BJ (cell line): ENCODE results near the gene SPINT2. TPM values are rescaled to one million over a fixed set of nuclear protein-coding genes. Genes with fewer than 3 reads are reported as not detected.

Experiments
- CTCF ChIA-PET: fragments of 350-600 bp; formaldehyde crosslinking; extraction: SDS; loops from one replicate; lab custom pipeline; 2021; ENCODE audit warnings: antibody characterized with exemption, inconsistent platforms; lab: Yijun Ruan, JAX
- POLR2A ChIA-PET: fragments of 300-600 bp; sonication (Branson Sonifier 250); formaldehyde crosslinking; extraction: SDS; loops from one replicate; lab custom pipeline; 2021; ENCODE audit warnings: antibody characterized with exemption; lab: Charles Lee
- DNase-seq: peaks from one replicate; pipeline ENCODE4 v3.0.0-alpha.2; 2011; ENCODE audit warnings: low read depth
- H3K27me3 ChIP-seq: 2 replicates; pipeline ENCODE4 v1.6.0; 2011; ENCODE audit warnings: low read length; ENCODE audit not compliant: control insufficient read depth, insufficient read depth
- H3K36me3 ChIP-seq: 2 replicates; pipeline ENCODE4 v1.5.1; 2011; ENCODE audit warnings: low read length; ENCODE audit not compliant: control insufficient read depth, insufficient read depth
- H3K4me3 ChIP-seq: 2 replicates; pipeline ENCODE4 v1.5.1; 2011; ENCODE audit warnings: low read depth, mild to moderate bottlenecking, control low read depth, low read length
- CTCF ChIP-seq: IDR thresholded peaks from 2 replicates; pipeline ENCODE4 v1.5.1; 2011; ENCODE audit warnings: low read depth, mild to moderate bottlenecking, control low read depth, inconsistent platforms, low read length, moderate library complexity; ENCODE audit not compliant: insufficient read depth
- polyA plus RNA-seq: library from polyadenylated mRNA; depleted of rRNA; stranded (reverse); fragments of >200 nt; gene quantifications from 2 replicates; pipeline ENCODE4 v1.2.3, GENCODE V29; 2011

Gene SPINT2
- polyA plus RNA-seq, 1 experiment: 45.5 TPM

GRCh38 chr19:38277969-38278680 lies 13.8 kb downstream of the SPINT2 start:
- peak; percentile 63 for DNase-seq
- ChIA-PET POLR2A (no interaction called here), CTCF (interaction anchor here (0.9 kb wide), 1 partner anchor 10 kb away, joined by 3 read pairs; no protein-coding TSS in a partner anchor)
- no peaks in the 10 kb centered on the region for H3K27me3 ChIP-seq
- H3K36me3 ChIP-seq: no peaks in the 10 kb centered on the region
- no peak overlapping the region for H3K4me3 ChIP-seq
- TF ChIP-seq CTCF: no peak

- Histone ChIP-seq H3K4me3 (no peak overlapping the region), H3K27me3 (no peaks in the 10 kb centered on the region), H3K36me3 (no peaks in the 10 kb centered on the region)
- ChIA-PET CTCF (interaction anchor here (0.8 kb wide), 1 partner anchor 29 kb away, joined by 3 read pairs; no protein-coding TSS in a partner anchor), POLR2A (no interaction called here)
- DNase-seq: no peak
- TF ChIP-seq CTCF: no peak
These were observed 14.4 kb downstream of the SPINT2 start for GRCh38 chr19:38278751-38279150.

- CTCF ChIA-PET: interaction anchor here (0.7 to 1.7 kb wide), 2 partner anchors 16 to 56 kb away, joined by 3 to 4 read pairs; no protein-coding TSS in a partner anchor
- Histone ChIP-seq H3K4me3 (no peak overlapping the region), H3K27me3 (no peaks in the 10 kb centered on the region), H3K36me3 (no peaks in the 10 kb centered on the region)
- POLR2A ChIA-PET: no interaction called here
- DNase-seq: no peak
- TF ChIP-seq CTCF: no peak
These were observed 15.9 kb downstream of the SPINT2 start for GRCh38 chr19:38280030-38280921.

- CTCF ChIA-PET: interaction anchor here (1.0 to 1.7 kb wide), 2 partner anchors 12 to 14 kb away, joined by 3 to 4 read pairs; no protein-coding TSS in a partner anchor
- no peak for DNase-seq
- Histone ChIP-seq H3K36me3 (no peaks in the 10 kb centered on the region), H3K4me3 (no peak overlapping the region), H3K27me3 (no peaks in the 10 kb centered on the region)
- no peak for TF ChIP-seq CTCF
- POLR2A ChIA-PET: no interaction called here
These were observed 17.6 kb downstream of the SPINT2 start for GRCh38 chr19:38281811-38282566.
